Kidney (tissue), 14 donors: ENCODE data around the gene DCP1A. TPM values are rescaled to one million over a fixed set of nuclear protein-coding genes. Genes with fewer than 3 reads are reported as not detected.
"Not testable (repeated sequence)": the region's sequence is repeated elsewhere in the genome, so short reads cannot be mapped to it uniquely, and the experiment has no call there.

ENCODE experiments used
- DNase-seq, 5 donors: peaks; one replicate each; pipeline ENCODE4 v3.0.0-alpha.2; 2013 to 2020
- FAIRE-seq: peaks from 2 replicates; lab custom pipeline; 2012; peaks lifted over from hg19 to GRCh38; lab: Jason Lieb, UNC
- H3K27ac ChIP-seq, 2 donors: one replicate each; pipeline ENCODE4 v1.7.0; 2013; ENCODE audit warnings: low read depth in 2 of 2, low read length in 2 of 2, inconsistent platforms in 1 of 2
- H3K27me3 ChIP-seq: one replicate; pipeline ENCODE4 v1.7.1; 2013; ENCODE audit warnings: low read length, inconsistent platforms; ENCODE audit not compliant: control insufficient read depth, insufficient read depth
- H3K36me3 ChIP-seq, 3 donors: one replicate each; pipeline versions ENCODE4 v1.7.0 to v1.7.1; 2013; ENCODE audit warnings: low read length in 3 of 3, control low read depth in 1 of 3, inconsistent platforms in 1 of 3; ENCODE audit not compliant: insufficient read depth in 3 of 3, control insufficient read depth in 2 of 3
- H3K4me1 ChIP-seq, 3 donors: one replicate each; pipeline versions ENCODE4 v1.7.0 to v1.7.1; 2013; ENCODE audit warnings: low read length in 3 of 3, inconsistent platforms in 1 of 3, low read depth in 1 of 3; ENCODE audit not compliant: control insufficient read depth in 2 of 3, insufficient read depth in 2 of 3
- H3K4me3 ChIP-seq, 3 donors: one replicate each; pipeline versions ENCODE4 v1.7.0 to v1.8.1; 2013; ENCODE audit warnings: low read length in 3 of 3, control low read depth in 1 of 3, inconsistent platforms in 1 of 3
- H3K9ac ChIP-seq, 3 donors: one replicate each; pipeline versions ENCODE4 v1.7.0 to v1.7.1; 2013; ENCODE audit warnings: low read length in 3 of 3, control low read depth in 1 of 3, inconsistent platforms in 1 of 3
- H3K9me3 ChIP-seq, 3 donors: one replicate each; pipeline versions ENCODE4 v1.7.0 to v1.7.1; 2013; ENCODE audit warnings: low read length in 3 of 3, control low read depth in 1 of 3, inconsistent platforms in 1 of 3; ENCODE audit not compliant: control insufficient read depth in 2 of 3, insufficient read depth in 1 of 3
- CTCF ChIP-seq: IDR thresholded peaks from 3 replicates; pipeline ENCODE4 v1.5.1; 2012; ENCODE audit warnings: mild to moderate bottlenecking, moderate library complexity, borderline replicate concordance; ENCODE audit not compliant: insufficient read depth; ENCODE audit errors: extremely low read depth
- intact Hi-C: fragments of 100-400 bp; cut with DNase I; formaldehyde crosslinking; loops from one replicate; pipeline ENCODE4 v1.11.1; 2022
- polyA plus RNA-seq: library from polyadenylated mRNA; stranded (reverse); fragments of 350-450 nt; fragmentation: Illumina TruSeq; extraction: RNeasy Lipid Tissue Mini Kit (QIAGEN cat#74804); gene quantifications from one replicate; pipeline ENCODE4 v1.2.3, GENCODE V29; 2014; ENCODE audit warnings: low read depth, low replicate concordance; ENCODE audit not compliant: insufficient read depth
- total RNA-seq: library from RNA; stranded (reverse); fragmentation: NEBNext Ultra II Directional; extraction: Animal tissue kit (Norgen Biotek cat#: 25700); gene quantifications from one replicate; pipeline ENCODE4 v1.2.1, GENCODE V29; 2021
- donor health status: control.
- donor health status: control.
- donor health status: control.
- donor health status: control.
- donor health status: control.
- donor health status: DM: yes; HTN: yes; CAD: no.
- donor health status: Normal renal cell carcinoma (clear cell type).

Gene DCP1A
- total and polyA plus RNA-seq, 2 donors from 2014 or later, result 4.9 to 21.0 TPM

- Histone ChIP-seq H3K4me1 (no peaks in the 10 kb centered on the region), H3K36me3 (no peaks in the 10 kb centered on the region), H3K4me3 (no peak overlapping the region), H3K27me3 (no peaks in the 10 kb centered on the region), H3K9me3 (no peaks in the 10 kb centered on the region), H3K27ac (no peak overlapping the region), H3K9ac (no peak overlapping the region)
- intact Hi-C loops, result no loop called here
- no peak for DNase-seq
- FAIRE-seq, result no peak
- no peak for TF ChIP-seq CTCF
Observed at GRCh38 chr3:53376679-53377078, 29.3 kb upstream of the DCP1A start.

GRCh38 chr3:53375019-53375418 lies 27.7 kb upstream of the DCP1A start:
- Histone ChIP-seq H3K27ac (no peak overlapping the region), H3K4me1 (no peaks in the 10 kb centered on the region), H3K9ac (no peak overlapping the region), H3K9me3 (no peaks in the 10 kb centered on the region), H3K27me3 (no peaks in the 10 kb centered on the region), H3K4me3 (no peak overlapping the region), H3K36me3 (no peaks in the 10 kb centered on the region)
- intact Hi-C loops, result no loop called here
- FAIRE-seq (peak; percentile 25), DNase-seq (peak; percentile 57 to 83 (median 76))
- TF ChIP-seq CTCF, result peak; percentile 80

GRCh38 chr3:53370719-53371118 lies 23.4 kb upstream of the DCP1A start:
- DNase-seq, H3K4me3 ChIP-seq, H3K9me3 ChIP-seq, H3K4me1 ChIP-seq, H3K27me3 ChIP-seq, H3K9ac ChIP-seq, H3K27ac ChIP-seq, H3K36me3 ChIP-seq, FAIRE-seq, intact Hi-C loops: not testable (repeated sequence)

GRCh38 chr3:53361852-53362251 lies 14.5 kb upstream of the DCP1A start:
- H3K9me3 ChIP-seq, result no peaks in the 10 kb centered on the region
- DNase-seq, result no peak
- H3K9ac ChIP-seq, result no peak overlapping the region
- H3K4me3 ChIP-seq, result no peak overlapping the region
- no peak overlapping the region for H3K27ac ChIP-seq
- FAIRE-seq, result no peak
- H3K36me3 ChIP-seq, result no peaks in the 10 kb centered on the region
- no peaks in the 10 kb centered on the region for H3K4me1 ChIP-seq
- no peaks in the 10 kb centered on the region for H3K27me3 ChIP-seq
- TF ChIP-seq CTCF, result no peak
- intact Hi-C loops, result no loop called here
